Colonic mucosa (tissue), 4 donors: ENCODE data around the gene IFNB1. TPM values are rescaled to one million over a fixed set of nuclear protein-coding genes. Genes with fewer than 3 reads are reported as not detected.

Experiments used
- DNase-seq: peaks from one replicate; pipeline ENCODE4 v3.0.0-alpha.2; 2020
- H3K27ac ChIP-seq: fragments of 200-600 bp; one replicate; pipeline ENCODE4 v1.8.0; 2021
- H3K27me3 ChIP-seq: fragments of 200-600 bp; one replicate; pipeline ENCODE4 v1.8.0; 2021
- H3K36me3 ChIP-seq: fragments of 200-600 bp; one replicate; pipeline ENCODE4 v1.8.0; 2021
- H3K4me1 ChIP-seq: fragments of 200-600 bp; one replicate; pipeline ENCODE4 v1.8.0; 2021; ENCODE audit warnings: mild to moderate bottlenecking
- H3K4me3 ChIP-seq: fragments of 200-600 bp; one replicate; pipeline ENCODE4 v1.8.0; 2021
- H3K9ac ChIP-seq, 2 donors: one replicate each; pipeline ENCODE4 v1.7.0; 2013; ENCODE audit warnings: control low read depth in 2 of 2, low read depth in 2 of 2, low read length in 2 of 2
- H3K9me3 ChIP-seq: fragments of 200-600 bp; one replicate; pipeline ENCODE4 v1.8.0; 2021
- CTCF ChIP-seq: fragments of 200-600 bp; IDR thresholded peaks from one replicate; pipeline ENCODE4 v1.8.0; 2022; ENCODE audit warnings: antibody characterized with exemption, mild to moderate bottlenecking
- intact Hi-C: fragments of 100-400 bp; cut with DNase I; formaldehyde crosslinking; loops from one replicate; pipeline ENCODE4 v1.14.1; 2022
- total RNA-seq, 2 donors: library from RNA; stranded (reverse); fragmentation: NEBNext Ultra II Directional in 1 of 2; extraction: Animal tissue kit (Norgen Biotek cat#: 25700) in 1 of 2; gene quantifications; one replicate each; pipeline ENCODE4 v1.2.1, GENCODE V29; 2021
- donor health status: healthy.
- donor health status: DM: no; HTN: no; CAD: no.
- donor health status: DM: no; HTN: no; CAD: no.

The IFNB1 gene
- total RNA-seq, 2 donors from 2014 or later, result not detected

DNA sequence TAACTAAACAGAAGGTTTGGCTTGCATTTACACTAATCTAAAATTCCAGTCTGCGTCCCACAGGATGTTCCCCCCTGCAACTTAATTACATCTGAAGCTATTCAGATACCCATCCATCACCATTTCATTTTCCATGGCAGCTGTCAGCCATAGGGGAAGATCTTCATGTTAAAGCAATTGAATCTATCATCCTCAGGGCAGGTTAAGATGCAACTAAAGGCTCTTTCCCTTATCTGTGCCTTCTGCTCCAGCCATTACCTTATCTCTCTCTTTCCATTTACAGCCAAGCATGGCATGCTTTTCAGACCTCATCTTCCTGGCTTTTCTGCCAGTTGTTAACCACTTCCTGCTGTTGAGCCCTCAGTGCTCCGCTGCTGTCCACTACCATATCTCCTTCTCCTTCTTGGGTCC, 30.5 kb downstream of the IFNB1 start:
- Histone ChIP-seq H3K27me3 (no peaks in the 10 kb centered on the region), H3K4me1 (no peaks in the 10 kb centered on the region), H3K4me3 (no peak overlapping the region), H3K36me3 (no peaks in the 10 kb centered on the region), H3K9me3 (no peaks in the 10 kb centered on the region), H3K9ac (no peak overlapping the region), H3K27ac (no peak overlapping the region)
- no peak for TF ChIP-seq CTCF
- no peak for DNase-seq
- intact Hi-C loops, result no loop called here

- intact Hi-C loops, result no loop called here
- H3K36me3 ChIP-seq, result no peaks in the 10 kb centered on the region
- no peak for TF ChIP-seq CTCF
Measured at GRCh38 chr9:21043841-21044240, 33.9 kb downstream of the IFNB1 start.

GRCh38 chr9:21042466-21042865, 35.3 kb downstream of the IFNB1 start:
- H3K4me3 ChIP-seq, result no peak overlapping the region
- H3K4me1 ChIP-seq, result no peaks in the 10 kb centered on the region
- H3K9me3 ChIP-seq, result no peaks in the 10 kb centered on the region
- no peaks in the 10 kb centered on the region for H3K36me3 ChIP-seq
- TF ChIP-seq CTCF, result no peak
- no peak overlapping the region for H3K27ac ChIP-seq
- H3K9ac ChIP-seq, result no peak overlapping the region
- DNase-seq, result no peak
- intact Hi-C loops, result no loop called here
- no peaks in the 10 kb centered on the region for H3K27me3 ChIP-seq

More at GRCh38 chr9:21043841-21044240, 33.9 kb downstream of the IFNB1 start:
- Histone ChIP-seq H3K9ac (no peak overlapping the region), H3K27ac (no peak overlapping the region), H3K9me3 (no peaks in the 10 kb centered on the region), H3K4me3 (no peak overlapping the region), H3K27me3 (no peaks in the 10 kb centered on the region), H3K4me1 (no peaks in the 10 kb centered on the region)
- DNase-seq, result no peak

- Histone ChIP-seq H3K9me3 (no peaks in the 10 kb centered on the region), H3K9ac (no peak overlapping the region), H3K4me1 (no peaks in the 10 kb centered on the region), H3K27me3 (no peaks in the 10 kb centered on the region), H3K36me3 (no peaks in the 10 kb centered on the region), H3K4me3 (no peak overlapping the region), H3K27ac (no peak overlapping the region)
- TF ChIP-seq CTCF, result no peak
- intact Hi-C loops, result no loop called here
- no peak for DNase-seq
Measured at GRCh38 chr9:21039302-21039701, 38.4 kb downstream of the IFNB1 start.

DNA sequence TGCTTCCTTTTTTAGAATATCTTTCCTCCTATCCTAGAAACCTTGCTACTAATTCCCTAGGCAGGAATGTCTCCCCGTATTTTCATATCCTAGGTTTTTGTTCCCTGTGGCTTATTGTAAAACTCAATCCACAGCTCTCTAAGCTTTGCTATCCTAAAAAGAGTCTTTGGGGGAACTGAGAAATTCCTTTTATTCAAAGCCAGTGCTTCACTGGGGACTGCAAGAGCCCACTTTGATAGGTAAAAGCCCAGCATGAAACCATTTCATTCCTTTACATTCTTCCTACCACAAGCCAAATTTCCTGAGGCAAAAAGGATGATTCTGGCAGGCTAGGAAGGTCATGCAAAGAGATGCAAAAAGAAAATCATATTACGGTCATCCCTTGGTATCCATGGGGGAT, 40.5 kb downstream of the IFNB1 start:
- no peaks in the 10 kb centered on the region for H3K9me3 ChIP-seq
- no peaks in the 10 kb centered on the region for H3K4me1 ChIP-seq
- H3K4me3 ChIP-seq, result no peak overlapping the region
- DNase-seq, result no peak
- no peak overlapping the region for H3K27ac ChIP-seq
- H3K36me3 ChIP-seq, result no peaks in the 10 kb centered on the region
- H3K27me3 ChIP-seq, result no peaks in the 10 kb centered on the region
- intact Hi-C loops, result no loop called here
- no peak overlapping the region for H3K9ac ChIP-seq
- no peak for TF ChIP-seq CTCF

- peak overlapping the region; percentile 49 for H3K4me3 ChIP-seq
- no peaks in the 10 kb centered on the region for H3K27me3 ChIP-seq
- DNase-seq, result no peak
- TF ChIP-seq CTCF, result no peak
- no peaks in the 10 kb centered on the region for H3K9me3 ChIP-seq
- H3K27ac ChIP-seq, result peak overlapping the region; percentile 77
- no peaks in the 10 kb centered on the region for H3K4me1 ChIP-seq
- intact Hi-C loops, result no loop called here
- no peaks in the 10 kb centered on the region for H3K36me3 ChIP-seq
- H3K9ac ChIP-seq, result peak overlapping the region; percentile 4 to 31
Measured at GRCh38 chr9:21031808-21032183, 45.9 kb downstream of the IFNB1 start.
